Measurements from ENCODE around the gene PCSK7.

GRCh38 chr11:117279711-117280376, 48.0 kb upstream of the PCSK7 start:
- TF ChIP-seq CTCF (conservative IDR thresholded peaks at IDR 0.05): no peak
- TF ChIP-seq ZFX (IDR thresholded peaks at IDR 0.05): no peak
